ENCODE data around the gene DHRS7B. TPM values are rescaled to one million over a fixed set of nuclear protein-coding genes. Genes with fewer than 3 reads are reported as not detected.

Gene DHRS7B
- total and polyA plus RNA-seq, 10 donors: 13.3 to 31.3 (median 18.7) TPM

DNA sequence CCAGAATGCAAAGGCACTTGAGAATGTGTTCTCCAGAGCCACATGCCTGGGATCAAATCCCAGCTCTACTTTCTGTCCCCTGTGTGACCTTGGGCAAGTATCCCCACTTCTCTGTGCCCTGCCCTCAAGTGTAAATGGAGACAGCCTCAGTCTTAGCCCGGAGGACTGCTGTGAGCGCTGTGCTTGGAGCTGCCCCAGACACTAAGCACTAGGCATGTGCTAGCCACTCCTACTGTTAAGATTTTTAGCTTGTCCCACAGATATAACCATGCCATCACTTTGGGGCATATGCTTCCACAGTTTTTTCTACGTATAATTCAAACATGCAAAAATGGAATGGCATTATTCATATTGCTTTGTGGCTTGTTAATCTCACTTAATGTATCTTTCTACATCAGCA is 57.8 kb downstream of the DHRS7B start:
- intact Hi-C loops (cut with DNase I; ENCODE audit: low total_unique reads): no loop called here
- WGBS, 5 donors: 93 to 97% (median 95%) methylated on average over 3 of the region's 3 CpGs
- Histone ChIP-seq H3K4me3 (no peak overlapping the region), H3K27ac (no peak overlapping the region), H3K27me3 (replicated peaks in 1 of 7) (no peaks in the 10 kb centered on the region), H3K9me3 (no peaks in the 10 kb centered on the region), H3K36me3 (peaks cover 0 to 87% (median 24%) of the 10 kb centered on the region in 6 donors), H3K4me1 (peaks cover 0 to 48% (median 8%) of the 10 kb centered on the region in 6 donors)
- no peak for DNase-seq
- TF ChIP-seq, protein P1, sequence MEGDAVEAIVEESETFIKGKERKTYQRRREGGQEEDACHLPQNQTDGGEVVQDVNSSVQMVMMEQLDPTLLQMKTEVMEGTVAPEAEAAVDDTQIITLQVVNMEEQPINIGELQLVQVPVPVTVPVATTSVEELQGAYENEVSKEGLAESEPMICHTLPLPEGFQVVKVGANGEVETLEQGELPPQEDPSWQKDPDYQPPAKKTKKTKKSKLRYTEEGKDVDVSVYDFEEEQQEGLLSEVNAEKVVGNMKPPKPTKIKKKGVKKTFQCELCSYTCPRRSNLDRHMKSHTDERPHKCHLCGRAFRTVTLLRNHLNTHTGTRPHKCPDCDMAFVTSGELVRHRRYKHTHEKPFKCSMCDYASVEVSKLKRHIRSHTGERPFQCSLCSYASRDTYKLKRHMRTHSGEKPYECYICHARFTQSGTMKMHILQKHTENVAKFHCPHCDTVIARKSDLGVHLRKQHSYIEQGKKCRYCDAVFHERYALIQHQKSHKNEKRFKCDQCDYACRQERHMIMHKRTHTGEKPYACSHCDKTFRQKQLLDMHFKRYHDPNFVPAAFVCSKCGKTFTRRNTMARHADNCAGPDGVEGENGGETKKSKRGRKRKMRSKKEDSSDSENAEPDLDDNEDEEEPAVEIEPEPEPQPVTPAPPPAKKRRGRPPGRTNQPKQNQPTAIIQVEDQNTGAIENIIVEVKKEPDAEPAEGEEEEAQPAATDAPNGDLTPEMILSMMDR (IDR thresholded peaks at IDR 0.05 in 8 of 11, conservative IDR thresholded peaks at IDR 0.05 in 3 of 11): no peak
- TF ChIP-seq POLR2A (IDR thresholded peaks at IDR 0.05) (no peak), POLR2AphosphoS5 (IDR thresholded peaks at IDR 0.05) (no peak)

DNA sequence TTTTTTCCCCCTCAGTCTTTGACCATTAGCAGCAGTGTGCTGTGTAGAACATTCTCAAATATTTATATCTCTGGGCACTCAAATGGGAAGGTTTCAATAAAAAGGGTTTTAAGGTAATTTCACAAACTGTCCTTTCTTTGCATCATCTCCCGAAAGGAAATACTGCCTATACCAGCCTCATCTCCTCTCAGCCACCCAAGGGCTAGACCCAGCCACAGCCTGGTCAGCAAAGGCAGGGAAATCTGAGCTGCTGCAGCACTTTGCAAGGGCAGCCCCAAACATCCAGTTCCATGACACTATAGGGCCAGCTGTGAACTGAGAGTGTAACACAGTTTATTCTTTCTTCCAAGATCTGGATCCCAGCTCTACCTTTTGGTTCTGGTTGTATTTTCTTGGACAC is 58.3 kb downstream of the DHRS7B start:
- H3K9me3 ChIP-seq: no peaks in the 10 kb centered on the region
- H3K27me3 ChIP-seq (replicated peaks in 1 of 7): no peaks in the 10 kb centered on the region
- TF ChIP-seq POLR2AphosphoS5 (IDR thresholded peaks at IDR 0.05) (no peak), POLR2A (IDR thresholded peaks at IDR 0.05) (no peak)
- TF ChIP-seq, protein P1 (IDR thresholded peaks at IDR 0.05 in 8 of 11, conservative IDR thresholded peaks at IDR 0.05 in 3 of 11): no peak
- no peak overlapping the region for H3K27ac ChIP-seq
- intact Hi-C loops (cut with DNase I; ENCODE audit: low total_unique reads): no loop called here
- DNase-seq: no peak
- peaks cover 0 to 87% (median 24%) of the 10 kb centered on the region in 6 donors for H3K36me3 ChIP-seq
- H3K4me1 ChIP-seq: peaks cover 0 to 48% (median 8%) of the 10 kb centered on the region in 6 donors
- WGBS, 5 donors: 57 to 87% (median 82%) methylated on average over 1 of the region's 1 CpG
- H3K4me3 ChIP-seq: no peak overlapping the region

DNA sequence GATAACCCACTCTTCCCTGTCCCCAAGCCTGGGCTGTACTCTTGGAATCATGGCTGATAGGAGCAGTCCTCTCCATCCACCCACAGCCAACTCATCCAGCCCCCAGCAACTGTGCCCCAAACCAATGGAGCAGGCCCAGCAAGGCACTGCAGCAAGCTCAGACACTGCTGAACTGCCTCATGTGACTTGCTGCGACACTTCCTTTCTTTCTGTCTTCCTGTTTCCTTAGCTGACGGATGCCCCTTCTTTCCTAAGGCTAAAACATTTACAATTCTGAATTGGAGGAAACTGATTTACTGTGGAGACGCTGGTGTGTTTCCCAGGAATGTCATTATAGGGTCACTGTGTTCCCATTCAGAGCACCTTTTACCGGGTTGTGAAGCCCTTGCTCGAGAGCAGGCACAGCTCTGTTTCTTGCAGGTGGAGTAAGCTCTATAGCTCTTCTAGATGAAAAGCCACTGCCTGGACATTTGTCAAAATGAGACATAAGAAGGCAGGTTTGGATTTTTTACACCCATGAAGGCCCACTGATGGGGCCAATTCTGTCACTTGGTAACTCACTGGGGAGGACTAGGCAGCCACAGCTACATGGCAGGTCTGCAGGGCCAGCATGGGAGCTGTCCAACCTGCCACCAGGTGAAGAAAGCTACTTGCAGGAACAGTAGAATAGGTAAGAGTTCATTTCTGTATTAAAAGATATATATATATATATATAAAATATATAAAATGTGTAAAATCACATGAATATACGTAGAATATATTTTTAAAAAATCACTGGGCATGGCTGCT is 59.8 kb downstream of the DHRS7B start:
- TF ChIP-seq POLR2A (IDR thresholded peaks at IDR 0.05): no peak
- TF ChIP-seq, protein P1 (IDR thresholded peaks at IDR 0.05 in 8 of 11, conservative IDR thresholded peaks at IDR 0.05 in 3 of 11): no peak
- peak in 2 of 3 donors; percentile 59 to 63 for TF ChIP-seq POLR2AphosphoS5 (IDR thresholded peaks at IDR 0.05)
- 57 to 78% (median 63%) methylated on average over 6 of the region's 6 CpGs for WGBS, 5 donors
- H3K27me3 ChIP-seq (replicated peaks in 1 of 7): no peaks in the 10 kb centered on the region
- DNase-seq: no peak
- H3K9me3 ChIP-seq: no peaks in the 10 kb centered on the region
- H3K36me3 ChIP-seq: peaks cover 0 to 89% (median 25%) of the 10 kb centered on the region in 6 donors
- peaks cover 0 to 48% (median 8%) of the 10 kb centered on the region in 6 donors for H3K4me1 ChIP-seq
- H3K27ac ChIP-seq: peak overlapping the region in 7 of 8 donors; percentile 24 to 81 (median 66)
- intact Hi-C loops (cut with DNase I; ENCODE audit: low total_unique reads): no loop called here
- peak overlapping the region in 1 of 8 donors; percentile 33 for H3K4me3 ChIP-seq

DNA sequence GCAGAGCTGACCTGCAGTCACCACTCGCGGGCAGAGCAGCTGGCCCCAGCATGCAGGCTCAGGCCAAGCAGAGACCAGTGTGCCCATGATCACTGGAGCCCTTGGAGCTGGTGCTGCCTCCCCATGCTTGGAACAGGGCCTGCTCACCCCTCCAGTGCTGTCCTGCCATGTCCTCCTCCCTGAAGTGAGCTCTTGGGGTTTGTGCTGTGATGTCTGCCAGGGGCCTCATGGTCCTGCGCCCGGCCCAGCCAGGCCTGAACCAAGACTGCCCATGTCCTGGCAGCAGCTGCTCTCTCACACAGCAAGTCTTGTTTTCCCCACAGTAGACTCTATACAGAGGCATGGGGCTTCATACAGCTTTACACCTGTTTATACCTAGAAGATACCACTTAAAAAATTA is 62.6 kb downstream of the DHRS7B start:
- H3K4me1 ChIP-seq: peaks cover 0 to 32% (median 10%) of the 10 kb centered on the region in 6 donors
- intact Hi-C loops (cut with DNase I; ENCODE audit: low total_unique reads): no loop called here
- H3K4me3 ChIP-seq: no peak overlapping the region
- no peak for DNase-seq
- H3K27me3 ChIP-seq (replicated peaks in 1 of 7): no peaks in the 10 kb centered on the region
- WGBS, 5 donors: 94 to 100% (median 97%) methylated on average over 4 of the region's 4 CpGs
- H3K36me3 ChIP-seq: peaks cover 0 to 95% (median 16%) of the 10 kb centered on the region in 6 donors
- TF ChIP-seq POLR2AphosphoS5 (IDR thresholded peaks at IDR 0.05) (peak in 1 of 3 donors; percentile 28), POLR2A (IDR thresholded peaks at IDR 0.05) (no peak)
- TF ChIP-seq, protein P1 (IDR thresholded peaks at IDR 0.05 in 8 of 11, conservative IDR thresholded peaks at IDR 0.05 in 3 of 11): no peak
- H3K27ac ChIP-seq: no peak overlapping the region
- H3K9me3 ChIP-seq: no peaks in the 10 kb centered on the region

Data from spleen (tissue), 11 donors.